Thoracic aorta (tissue), 2 donors: ENCODE results near the gene GDE1. TPM values are rescaled to one million over a fixed set of nuclear protein-coding genes. Genes with fewer than 3 reads are reported as not detected.

Experiments
- ATAC-seq: fragments of 150-250 bp; one replicate; pipeline ENCODE4 v1.8.0; 2017; ENCODE audit warnings: low read depth; ENCODE audit not compliant: insufficient number of reproducible peaks, low FRiP score
- DNase-seq: peaks from one replicate; pipeline ENCODE4 v3.0.0-alpha.2; 2020; ENCODE audit warnings: low spot score
- H3K27ac ChIP-seq, 2 donors: fragments of 200-600 bp; sonication (generic); 1 replicate in 1 of 2; 2 replicates in 1 of 2; pipeline ENCODE4 v1.5.1; 2016; ENCODE audit warnings: mild to moderate bottlenecking in 2 of 2, moderate library complexity in 2 of 2
- H3K27me3 ChIP-seq: fragments of 200-600 bp; sonication (generic); replicated peaks from 2 replicates; pipeline ENCODE4 v1.6.0; 2016; ENCODE audit warnings: mild to moderate bottlenecking; ENCODE audit not compliant: insufficient read depth
- H3K36me3 ChIP-seq: fragments of 200-600 bp; sonication (generic); one replicate; pipeline ENCODE4 v1.5.1; 2016
- H3K4me1 ChIP-seq, 2 donors: fragments of 200-600 bp; sonication (generic); 1 replicate in 1 of 2; 2 replicates in 1 of 2; pipeline versions ENCODE4 v1.5.1 to v1.6.0; 2016; ENCODE audit warnings: low read depth in 2 of 2, mild to moderate bottlenecking in 1 of 2; ENCODE audit not compliant: control insufficient read depth in 1 of 2
- H3K4me3 ChIP-seq: fragments of 200-600 bp; sonication (generic); 2 replicates; pipeline ENCODE4 v1.5.1; 2016; ENCODE audit warnings: mild to moderate bottlenecking
- H3K9me3 ChIP-seq: fragments of 200-600 bp; sonication (generic); 2 replicates; pipeline ENCODE4 v1.5.1; 2016
- CTCF ChIP-seq: fragments of 200-600 bp; sonication (generic); IDR thresholded peaks from one replicate; pipeline ENCODE4 v1.5.1; 2019; ENCODE audit warnings: antibody characterized with exemption
- total RNA-seq, 2 donors: library from RNA; depleted of rRNA; stranded (reverse); fragments of >200 nt; gene quantifications; one replicate each; pipeline versions ENCODE4 v1.1.0 to v1.2.3, GENCODE V29; 2016

Gene GDE1
- total RNA-seq, 2 donors from 2014 or later = 47.8 to 49.7 TPM

- no peaks in the 10 kb centered on the region for H3K36me3 ChIP-seq
- ATAC-seq (no peak), DNase-seq (no peak)
- H3K9me3 ChIP-seq = no peaks in the 10 kb centered on the region
- no peaks in the 10 kb centered on the region for H3K4me1 ChIP-seq
- no peaks in the 10 kb centered on the region for H3K27me3 ChIP-seq
- H3K27ac ChIP-seq = no peak overlapping the region
- H3K4me3 ChIP-seq = no peak overlapping the region
- TF ChIP-seq CTCF = no peak
These were observed 35.1 kb downstream of the GDE1 start for GRCh38 chr16:19486750-19487325.

GRCh38 chr16:19486051-19486450 is 35.8 kb downstream of the GDE1 start:
- Histone ChIP-seq H3K27me3 (no peaks in the 10 kb centered on the region), H3K36me3 (no peaks in the 10 kb centered on the region), H3K27ac (no peak overlapping the region), H3K9me3 (no peaks in the 10 kb centered on the region), H3K4me3 (no peak overlapping the region), H3K4me1 (no peaks in the 10 kb centered on the region)
- DNase-seq = no peak
- no peak for ATAC-seq
- TF ChIP-seq CTCF = no peak

- DNase-seq = no peak
These were observed 36.3 kb downstream of the GDE1 start for GRCh38 chr16:19485611-19486010.

GRCh38 chr16:19484096-19484495 is 37.8 kb downstream of the GDE1 start:
- Histone ChIP-seq H3K36me3 (no peaks in the 10 kb centered on the region), H3K4me3 (no peak overlapping the region), H3K9me3 (no peaks in the 10 kb centered on the region), H3K4me1 (no peaks in the 10 kb centered on the region), H3K27ac (no peak overlapping the region), H3K27me3 (no peaks in the 10 kb centered on the region)
- no peak for TF ChIP-seq CTCF
- ATAC-seq (no peak), DNase-seq (no peak)

More at GRCh38 chr16:19485611-19486010, 36.3 kb downstream of the GDE1 start:
- Histone ChIP-seq H3K36me3 (no peaks in the 10 kb centered on the region), H3K27me3 (no peaks in the 10 kb centered on the region), H3K4me3 (no peak overlapping the region), H3K4me1 (no peaks in the 10 kb centered on the region), H3K27ac (no peak overlapping the region), H3K9me3 (no peaks in the 10 kb centered on the region)
- ATAC-seq = no peak
- TF ChIP-seq CTCF = no peak

- no peak for TF ChIP-seq CTCF
- no peak for ATAC-seq
- H3K27me3 ChIP-seq = no peaks in the 10 kb centered on the region
These were observed 39.6 kb downstream of the GDE1 start for GRCh38 chr16:19482291-19482690.

More at GRCh38 chr16:19482291-19482690, 39.6 kb downstream of the GDE1 start:
- no peak overlapping the region for H3K4me3 ChIP-seq
- no peak for DNase-seq
- no peaks in the 10 kb centered on the region for H3K4me1 ChIP-seq
- no peaks in the 10 kb centered on the region for H3K36me3 ChIP-seq
- H3K27ac ChIP-seq = no peak overlapping the region
- no peaks in the 10 kb centered on the region for H3K9me3 ChIP-seq
